GM18526 (cell line): ENCODE results near the gene CTDSP2.

ENCODE experiments used
- POLR2A ChIP-seq: IDR thresholded peaks from 3 replicates; pipeline ENCODE4 v1.6.1; 2011; ENCODE audit not compliant: insufficient read length; ENCODE audit errors: extremely low read depth

CTDSP2 gene

DNA sequence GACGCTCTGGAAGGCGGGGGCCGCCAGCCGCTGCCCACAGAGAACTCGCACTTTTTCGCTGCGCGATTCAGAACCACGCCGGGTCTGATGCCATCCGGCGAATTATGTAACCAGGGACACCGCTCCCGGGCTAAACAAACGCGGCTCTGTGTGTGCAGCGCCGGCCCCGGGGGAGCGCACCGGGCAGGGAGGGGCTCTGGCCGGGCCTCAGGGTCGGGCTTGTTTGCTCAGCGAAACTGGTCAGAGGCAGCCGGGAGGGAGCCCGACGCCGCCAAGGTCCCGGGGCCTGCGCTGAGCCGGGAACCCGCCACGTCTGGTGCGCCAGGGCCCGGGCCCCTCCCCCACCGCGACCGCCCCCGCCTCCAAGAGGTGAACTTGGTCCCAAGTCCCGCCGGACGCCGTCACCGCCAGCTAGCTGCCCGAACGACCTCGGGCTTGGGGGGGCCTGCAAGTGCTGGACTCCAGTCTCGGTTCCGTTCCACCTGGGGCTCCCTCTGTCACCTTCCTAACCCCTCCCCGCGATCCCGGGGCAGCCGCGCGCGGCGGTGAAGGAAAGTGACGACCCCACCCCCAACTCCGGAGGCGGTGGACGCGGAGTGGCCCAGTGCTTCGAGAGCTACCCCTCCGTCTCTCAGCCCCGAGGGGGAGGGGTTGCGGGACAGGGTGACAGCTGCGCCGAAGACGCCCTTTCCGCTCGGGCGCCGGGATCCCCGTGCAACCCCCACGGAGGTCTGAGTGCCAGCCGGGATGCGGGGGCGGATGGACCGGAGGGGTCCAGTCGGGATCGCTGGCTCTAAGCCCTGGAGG, 848 bp downstream of the CTDSP2 start:
- peak; percentile 43 for TF ChIP-seq POLR2A

- no peak for TF ChIP-seq POLR2A
These were observed 1.6 kb downstream of the CTDSP2 start for GRCh38 chr12:57844709-57845477.

DNA sequence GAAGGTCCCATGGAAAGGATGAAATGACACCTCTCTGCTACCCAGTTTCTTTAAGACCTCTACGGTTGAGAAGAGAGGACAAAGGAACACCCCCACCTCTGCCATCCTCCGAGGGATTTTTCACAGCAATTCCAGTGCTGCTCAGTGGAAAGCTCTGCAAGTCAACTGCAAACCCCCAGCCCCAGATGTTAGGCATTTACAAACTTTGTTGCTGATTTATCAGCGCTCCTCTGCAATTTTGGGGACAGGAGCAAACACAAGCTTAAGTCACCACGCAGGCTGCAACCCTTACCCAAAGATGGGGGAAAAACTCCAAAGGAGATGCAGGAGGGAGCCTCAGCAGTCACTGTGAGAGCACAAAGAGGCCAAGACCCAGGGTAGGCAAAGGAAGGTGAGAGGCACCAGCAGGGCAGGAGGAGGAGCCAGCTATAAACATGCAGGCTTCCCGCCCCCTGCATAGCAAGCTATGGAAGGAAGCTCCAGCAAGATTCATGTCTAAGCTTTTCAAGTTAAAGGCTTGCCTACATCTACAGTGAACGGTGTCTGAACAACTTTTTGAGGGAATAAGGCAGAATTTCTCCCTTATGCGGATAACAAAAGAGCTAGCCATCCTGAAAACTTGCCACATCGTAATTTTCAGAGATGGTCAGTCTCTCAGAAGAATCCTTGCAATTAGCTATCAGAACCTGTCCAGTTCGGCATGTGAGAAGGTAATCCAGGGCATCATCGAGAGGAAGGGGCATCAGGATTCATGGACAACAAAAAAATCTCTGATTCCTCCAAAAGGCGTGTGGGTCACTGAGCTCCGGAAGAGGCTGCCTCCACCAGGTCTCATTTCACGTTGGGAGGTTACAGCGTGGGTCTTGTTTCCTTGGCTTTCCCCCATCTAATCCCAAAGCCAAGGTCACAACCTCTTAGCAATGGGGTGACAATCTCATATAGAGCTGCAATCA, 3.9 kb downstream of the CTDSP2 start:
- no peak for TF ChIP-seq POLR2A

GRCh38 chr12:57841445-57841844, 5.1 kb downstream of the CTDSP2 start:
- no peak for TF ChIP-seq POLR2A

DNA sequence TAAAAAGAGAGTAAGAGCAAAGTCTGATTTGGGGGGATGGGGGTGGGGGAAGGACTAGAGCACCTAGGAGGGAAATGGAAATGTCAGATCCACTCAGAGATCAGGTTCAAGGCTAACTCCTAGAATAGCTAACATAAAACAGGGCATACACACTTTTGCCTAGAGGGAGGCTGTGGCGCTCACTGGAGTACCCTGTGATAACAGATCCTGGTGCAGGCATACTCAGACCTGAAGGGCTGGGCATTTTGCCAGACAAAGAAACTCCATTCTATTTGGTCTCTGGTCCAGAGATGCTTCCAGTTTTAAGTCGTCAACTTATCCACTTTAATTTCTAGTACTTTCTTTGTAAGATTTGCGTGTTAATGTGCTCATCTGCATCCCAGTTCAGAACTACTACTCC, 5.8 kb downstream of the CTDSP2 start:
- TF ChIP-seq POLR2A: no peak

DNA sequence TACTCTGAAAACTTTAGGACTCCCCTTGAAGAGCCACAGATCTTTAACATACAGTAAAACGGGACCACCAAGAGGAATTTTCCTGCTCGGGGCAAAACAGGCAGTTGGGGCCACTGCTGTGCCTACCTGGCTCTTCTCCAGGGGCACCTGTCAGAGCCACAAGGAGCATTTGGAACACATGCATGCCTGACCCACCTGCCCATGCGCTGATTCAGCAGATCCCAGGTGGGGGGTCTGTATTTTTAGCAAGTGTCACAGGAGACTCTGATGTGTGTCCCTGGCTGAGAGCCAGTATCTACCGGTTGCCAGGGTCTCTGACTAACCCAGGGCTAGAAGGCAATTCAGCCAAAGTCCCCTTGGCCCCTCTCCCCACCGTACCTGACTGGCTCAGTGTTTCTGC, 6.5 kb downstream of the CTDSP2 start:
- no peak for TF ChIP-seq POLR2A

DNA sequence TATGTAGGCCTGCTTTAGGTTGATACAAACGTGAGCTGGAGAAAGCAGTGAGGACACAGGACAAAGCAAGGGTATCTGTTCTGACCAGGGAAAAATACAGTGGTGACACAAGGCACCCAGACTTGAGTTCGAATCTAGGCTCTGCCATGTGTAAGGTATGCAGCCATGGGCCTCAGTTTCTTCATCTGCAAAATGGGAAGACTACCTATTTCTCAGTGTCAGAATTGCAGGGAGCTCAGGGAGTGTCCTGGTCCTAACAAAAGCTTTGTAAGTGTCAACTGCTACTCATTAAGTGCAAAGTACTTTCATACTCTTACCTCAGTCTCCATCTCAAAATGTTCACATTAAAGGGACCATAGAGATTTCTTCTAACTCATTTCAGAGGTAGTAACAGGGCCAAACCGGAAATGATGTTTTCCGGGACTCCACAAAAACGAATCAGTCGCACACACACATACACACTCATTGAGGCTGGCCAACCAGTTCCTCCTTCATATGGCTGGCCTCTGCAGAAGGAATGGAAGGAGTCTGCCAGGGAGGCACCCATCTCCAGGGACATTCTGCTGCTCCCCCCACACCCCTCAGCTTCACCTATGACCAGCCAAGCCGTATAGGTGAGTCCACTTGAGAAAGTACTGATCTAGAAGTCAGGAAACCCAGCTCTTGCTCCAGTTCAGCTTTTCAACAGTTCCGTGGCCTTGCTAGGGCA, 7.8 kb downstream of the CTDSP2 start:
- TF ChIP-seq POLR2A: no peak

- no peak for TF ChIP-seq POLR2A
These were observed 8.5 kb downstream of the CTDSP2 start for GRCh38 chr12:57837864-57838562.

DNA sequence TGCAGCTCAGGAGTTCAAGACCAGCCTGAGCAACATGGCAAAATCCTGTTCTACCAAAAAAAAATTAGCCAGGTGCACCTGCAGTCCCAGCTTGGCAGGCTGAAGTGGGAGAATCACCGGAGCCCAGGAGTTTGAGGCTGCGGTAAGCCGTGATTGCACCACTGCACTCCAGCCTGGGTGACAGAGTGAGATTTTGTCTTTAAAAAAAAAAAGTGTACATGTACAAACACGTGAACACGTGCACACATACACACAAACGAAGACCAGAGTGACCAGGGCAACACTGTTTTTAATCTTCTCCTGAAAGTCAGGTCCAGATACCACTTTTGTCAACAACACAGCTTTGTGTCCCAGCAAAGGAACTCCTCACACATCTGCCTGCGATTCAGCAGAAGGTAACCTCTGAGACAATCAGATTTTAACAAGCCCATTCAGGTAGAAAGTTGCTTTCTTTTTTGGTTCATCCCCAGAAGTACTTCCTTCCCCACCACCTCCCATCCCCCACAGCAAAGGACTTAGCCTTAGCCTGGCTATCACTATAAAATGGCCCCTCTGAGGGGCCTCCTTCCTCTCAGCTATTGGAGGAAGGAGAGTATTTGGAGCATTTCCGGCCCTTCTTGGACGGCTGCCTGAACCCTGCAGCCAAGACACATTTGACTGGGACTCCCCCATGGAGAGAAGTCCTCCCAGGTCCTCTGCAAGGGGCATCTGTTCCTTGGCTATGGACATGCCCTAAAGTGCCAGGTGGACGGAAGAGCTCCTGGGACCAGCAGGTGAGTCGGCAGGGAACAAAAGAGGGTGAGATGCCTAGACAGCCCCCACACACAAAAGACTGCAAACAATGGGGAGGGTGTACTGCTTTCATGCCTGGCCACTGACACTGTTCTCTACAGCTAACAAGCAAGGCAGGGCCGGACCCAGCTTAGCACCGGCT, 9.8 kb downstream of the CTDSP2 start:
- no peak for TF ChIP-seq POLR2A

- TF ChIP-seq POLR2A: no peak
These were observed 10.9 kb downstream of the CTDSP2 start for GRCh38 chr12:57835366-57836288.

GRCh38 chr12:57834086-57834876, 12.2 kb downstream of the CTDSP2 start:
- TF ChIP-seq POLR2A: no peak
